Retinal pigment epithelial cell (primary cell): ENCODE results near the gene KCND1.
"Not testable (repeated sequence)": the region's sequence is repeated elsewhere in the genome, so short reads cannot be mapped to it uniquely, and the experiment has no call there.

Source experiments
- DNase-seq: peaks from one replicate; pipeline ENCODE4 v3.0.0-alpha.2; 2010; ENCODE audit warnings: low read depth
- H3K4me3 ChIP-seq: 2 replicates; pipeline ENCODE4 v1.5.1; 2011; ENCODE audit warnings: mild to moderate bottlenecking, low read length, control low read depth, moderate library complexity
- TF ChIP-seq, protein P1 (sequence below): conservative IDR thresholded peaks from 2 replicates; pipeline ENCODE4 v1.5.1; 2011; ENCODE audit warnings: low read depth, low read length, control low read depth, inconsistent platforms

KCND1 gene

DNA sequence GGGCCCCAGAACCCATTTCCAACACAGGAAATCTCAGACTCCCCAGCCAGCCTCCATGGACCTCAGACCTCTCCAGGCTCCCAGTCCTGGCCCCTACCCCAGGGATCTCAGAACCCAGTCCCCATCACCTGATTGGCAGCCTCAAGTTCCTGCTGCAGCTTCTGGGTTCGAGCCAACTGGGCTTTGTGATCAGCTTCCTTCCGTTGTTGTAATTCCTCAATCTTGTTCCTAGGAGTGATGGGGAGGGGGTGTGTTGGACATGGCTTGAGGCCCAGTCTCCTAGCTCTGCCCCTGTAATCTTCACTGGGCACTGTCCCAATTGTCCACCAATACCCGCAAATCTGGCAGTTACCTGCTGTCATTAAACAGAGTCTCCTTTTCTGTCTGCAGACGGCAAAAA lies 17.8 kb upstream of the KCND1 start:
- TF ChIP-seq, protein P1, sequence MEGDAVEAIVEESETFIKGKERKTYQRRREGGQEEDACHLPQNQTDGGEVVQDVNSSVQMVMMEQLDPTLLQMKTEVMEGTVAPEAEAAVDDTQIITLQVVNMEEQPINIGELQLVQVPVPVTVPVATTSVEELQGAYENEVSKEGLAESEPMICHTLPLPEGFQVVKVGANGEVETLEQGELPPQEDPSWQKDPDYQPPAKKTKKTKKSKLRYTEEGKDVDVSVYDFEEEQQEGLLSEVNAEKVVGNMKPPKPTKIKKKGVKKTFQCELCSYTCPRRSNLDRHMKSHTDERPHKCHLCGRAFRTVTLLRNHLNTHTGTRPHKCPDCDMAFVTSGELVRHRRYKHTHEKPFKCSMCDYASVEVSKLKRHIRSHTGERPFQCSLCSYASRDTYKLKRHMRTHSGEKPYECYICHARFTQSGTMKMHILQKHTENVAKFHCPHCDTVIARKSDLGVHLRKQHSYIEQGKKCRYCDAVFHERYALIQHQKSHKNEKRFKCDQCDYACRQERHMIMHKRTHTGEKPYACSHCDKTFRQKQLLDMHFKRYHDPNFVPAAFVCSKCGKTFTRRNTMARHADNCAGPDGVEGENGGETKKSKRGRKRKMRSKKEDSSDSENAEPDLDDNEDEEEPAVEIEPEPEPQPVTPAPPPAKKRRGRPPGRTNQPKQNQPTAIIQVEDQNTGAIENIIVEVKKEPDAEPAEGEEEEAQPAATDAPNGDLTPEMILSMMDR, result no peak
- DNase-seq, result no peak
- no peak overlapping the region for H3K4me3 ChIP-seq

GRCh38 chrX:48983896-48984295 lies 12.3 kb upstream of the KCND1 start:
- H3K4me3 ChIP-seq, result no peak overlapping the region
- DNase-seq, result no peak

DNA sequence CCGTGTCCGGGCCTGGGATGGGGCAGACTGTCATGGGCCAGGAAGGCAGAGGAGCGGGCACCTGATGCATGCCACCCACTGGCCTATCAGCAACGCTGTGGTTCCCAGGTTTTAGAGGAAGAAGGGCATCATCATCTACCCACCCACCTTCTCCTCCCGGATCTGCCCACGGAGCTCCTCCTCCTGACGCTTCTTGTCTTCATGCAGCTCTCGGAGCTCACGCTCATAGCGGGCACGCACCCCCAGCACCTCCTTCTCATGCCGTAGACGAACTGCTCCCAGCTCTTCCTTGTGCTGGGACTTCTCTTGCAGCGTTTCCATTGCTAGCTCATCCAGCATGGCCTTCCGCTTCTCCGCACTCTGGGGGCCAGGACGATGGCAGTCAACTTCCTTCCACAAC lies 11.4 kb upstream of the KCND1 start:
- TF ChIP-seq, protein P1, result no peak
- no peak overlapping the region for H3K4me3 ChIP-seq
- no peak for DNase-seq

More at GRCh38 chrX:48983896-48984295, 12.3 kb upstream of the KCND1 start:
- TF ChIP-seq, protein P1, result no peak

- DNase-seq, result no peak
- TF ChIP-seq, protein P1, result no peak
Observed at GRCh38 chrX:48981178-48981577, 9.5 kb upstream of the KCND1 start.

DNA sequence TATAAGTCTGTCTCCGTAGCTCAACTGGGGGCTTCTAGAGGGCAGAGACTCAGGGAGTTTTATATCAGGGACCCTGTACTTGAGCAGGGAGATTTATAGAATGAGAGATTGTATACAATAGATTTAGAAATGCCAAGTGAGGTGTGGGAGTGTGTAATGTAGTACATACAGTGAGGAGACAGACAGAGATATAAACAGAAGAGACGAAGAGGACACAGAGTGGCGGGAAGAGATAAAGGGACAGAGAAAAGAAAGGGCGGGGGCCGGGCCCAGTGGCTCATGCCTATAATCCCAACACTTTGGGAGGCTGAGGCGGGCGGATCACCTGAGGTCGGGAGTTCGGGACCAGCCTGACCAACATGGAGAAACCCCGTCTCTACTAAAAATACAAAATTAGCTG lies 8.7 kb upstream of the KCND1 start:
- not testable (repeated sequence) for H3K4me3 ChIP-seq, DNase-seq

More at GRCh38 chrX:48981178-48981577, 9.5 kb upstream of the KCND1 start:
- no peak overlapping the region for H3K4me3 ChIP-seq

GRCh38 chrX:48978226-48978625 lies 6.6 kb upstream of the KCND1 start:
- no peak overlapping the region for H3K4me3 ChIP-seq
- DNase-seq, result no peak
- TF ChIP-seq, protein P1, result no peak

DNA sequence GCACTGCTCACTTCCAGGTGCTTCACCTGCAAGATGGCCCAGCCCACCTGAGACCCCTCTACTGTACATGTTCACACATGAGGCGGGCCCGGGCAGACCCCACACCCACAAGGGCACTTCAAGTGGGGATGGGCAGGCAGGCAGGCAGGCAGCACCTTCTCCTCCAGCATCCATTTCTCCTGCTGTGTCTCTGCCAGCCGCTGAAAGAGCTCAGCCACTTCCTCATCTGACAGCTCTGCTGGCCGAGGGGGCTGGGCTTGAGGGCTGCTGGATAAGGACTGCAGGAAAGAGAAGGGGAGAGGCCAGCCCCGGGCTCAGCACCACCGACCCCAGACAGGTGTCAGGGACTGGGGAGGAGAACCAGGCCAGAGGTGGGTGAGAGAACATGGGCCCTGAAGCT lies 4.4 kb upstream of the KCND1 start:
- DNase-seq, result no peak
- no peak overlapping the region for H3K4me3 ChIP-seq
- TF ChIP-seq, protein P1, result no peak

- no peak for DNase-seq
- TF ChIP-seq, protein P1, result no peak
- H3K4me3 ChIP-seq, result no peak overlapping the region
Observed at GRCh38 chrX:48975541-48975940, 3.9 kb upstream of the KCND1 start.
